ENCODE measurements around the gene TICAM2.

TICAM2 gene

DNA sequence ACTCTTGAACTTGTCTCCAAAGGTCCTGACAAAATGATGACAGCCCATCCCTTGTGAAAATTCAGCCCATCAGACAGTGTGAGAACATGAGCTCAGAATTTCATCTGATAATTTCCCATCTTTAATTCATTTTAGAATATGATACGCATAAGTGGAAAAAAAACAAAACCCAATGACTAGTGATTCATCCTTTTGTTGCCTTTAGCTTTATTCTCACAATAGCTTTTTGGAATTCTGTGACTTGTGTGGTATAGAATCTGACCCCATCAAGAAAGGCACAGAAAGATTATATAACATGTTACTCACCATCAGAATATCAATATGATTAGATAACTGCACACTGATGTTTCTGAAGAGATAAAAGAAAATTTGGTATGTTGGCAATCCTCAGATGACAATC lies 39.7 kb upstream of the TICAM2 start:
- TF ChIP-seq SIN3A (IDR thresholded peaks at IDR 0.05; ENCODE audit: borderline replicate concordance, insufficient read depth, low read length): no peak
- TF ChIP-seq REST (IDR thresholded peaks at IDR 0.05; ENCODE audit: insufficient read depth in 1 of 2, low read depth in 2 of 2, low read length in 2 of 2): no peak
- TF ChIP-seq POLR2AphosphoS5 (IDR thresholded peaks at IDR 0.05; ENCODE audit: low read depth, low read length): no peak
- TF ChIP-seq TAF1 (IDR thresholded peaks at IDR 0.05; ENCODE audit: borderline replicate concordance, insufficient read depth, low read length): no peak
- TF ChIP-seq FOXP2 (optimal IDR thresholded peaks at IDR 0.05; ENCODE audit: borderline replicate concordance, extremely low read depth, extremely low read length, insufficient read depth): no peak

DNA sequence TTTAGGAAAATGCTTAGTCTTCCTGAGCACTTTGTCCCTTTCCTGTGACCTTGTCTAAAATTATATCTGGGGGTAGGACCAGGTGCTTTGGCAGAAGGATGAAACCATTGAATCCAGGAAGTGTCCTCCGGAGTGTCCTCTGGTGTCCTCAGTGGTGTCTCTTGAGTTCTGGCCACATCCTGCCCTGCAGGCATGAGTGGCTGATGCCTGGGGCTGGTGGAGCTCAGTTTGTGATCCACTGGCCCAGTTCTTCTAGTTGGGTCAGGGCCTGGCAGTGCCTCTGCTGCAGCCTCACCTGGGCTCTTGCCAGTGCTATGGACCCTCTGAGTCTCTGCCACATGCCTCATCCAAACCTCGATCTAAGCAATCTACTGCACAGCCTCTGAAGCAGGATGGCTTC lies 38.0 kb upstream of the TICAM2 start:
- TF ChIP-seq REST (IDR thresholded peaks at IDR 0.05; ENCODE audit: insufficient read depth in 1 of 2, low read depth in 2 of 2, low read length in 2 of 2): no peak
- no peak for TF ChIP-seq POLR2AphosphoS5 (IDR thresholded peaks at IDR 0.05; ENCODE audit: low read depth, low read length)
- no peak for TF ChIP-seq FOXP2 (optimal IDR thresholded peaks at IDR 0.05; ENCODE audit: borderline replicate concordance, extremely low read depth, extremely low read length, insufficient read depth)
- no peak for TF ChIP-seq SIN3A (IDR thresholded peaks at IDR 0.05; ENCODE audit: borderline replicate concordance, insufficient read depth, low read length)
- no peak for TF ChIP-seq TAF1 (IDR thresholded peaks at IDR 0.05; ENCODE audit: borderline replicate concordance, insufficient read depth, low read length)

DNA sequence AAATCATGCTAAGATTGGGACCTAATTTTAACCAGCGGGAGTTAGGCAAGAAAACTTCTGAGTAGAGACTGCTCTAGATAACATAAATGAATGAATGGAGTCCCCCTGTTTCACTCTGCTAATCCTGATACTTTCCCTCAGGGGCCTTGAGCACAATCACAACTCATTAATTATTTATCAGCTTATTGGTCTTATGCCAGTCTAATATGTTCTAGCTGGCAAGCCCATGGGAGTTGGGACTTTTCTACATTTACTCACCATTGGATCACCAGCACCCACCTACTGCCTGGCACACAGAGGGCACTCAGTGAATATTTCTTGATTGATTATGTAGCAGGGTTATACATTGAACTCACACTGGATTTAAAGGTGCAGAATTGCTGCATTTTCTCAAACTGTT lies 37.1 kb upstream of the TICAM2 start:
- TF ChIP-seq TAF1 (IDR thresholded peaks at IDR 0.05; ENCODE audit: borderline replicate concordance, insufficient read depth, low read length) (no peak), POLR2AphosphoS5 (IDR thresholded peaks at IDR 0.05; ENCODE audit: low read depth, low read length) (no peak), SIN3A (IDR thresholded peaks at IDR 0.05; ENCODE audit: borderline replicate concordance, insufficient read depth, low read length) (no peak), REST (IDR thresholded peaks at IDR 0.05; ENCODE audit: insufficient read depth in 1 of 2, low read depth in 2 of 2, low read length in 2 of 2) (no peak), FOXP2 (optimal IDR thresholded peaks at IDR 0.05; ENCODE audit: borderline replicate concordance, extremely low read depth, extremely low read length, insufficient read depth) (no peak)

GRCh38 chr5:115637507-115637906 lies 35.2 kb upstream of the TICAM2 start:
- TF ChIP-seq TAF1 (IDR thresholded peaks at IDR 0.05; ENCODE audit: borderline replicate concordance, insufficient read depth, low read length): no peak
- TF ChIP-seq SIN3A (IDR thresholded peaks at IDR 0.05; ENCODE audit: borderline replicate concordance, insufficient read depth, low read length): no peak

GRCh38 chr5:115636008-115636407 lies 33.7 kb upstream of the TICAM2 start:
- no peak for TF ChIP-seq TAF1 (IDR thresholded peaks at IDR 0.05; ENCODE audit: borderline replicate concordance, insufficient read depth, low read length)
- no peak for TF ChIP-seq POLR2AphosphoS5 (IDR thresholded peaks at IDR 0.05; ENCODE audit: low read depth, low read length)
- TF ChIP-seq SIN3A (IDR thresholded peaks at IDR 0.05; ENCODE audit: borderline replicate concordance, insufficient read depth, low read length): no peak
- TF ChIP-seq FOXP2 (optimal IDR thresholded peaks at IDR 0.05; ENCODE audit: borderline replicate concordance, extremely low read depth, extremely low read length, insufficient read depth): no peak
- no peak for TF ChIP-seq REST (IDR thresholded peaks at IDR 0.05; ENCODE audit: insufficient read depth in 1 of 2, low read depth in 2 of 2, low read length in 2 of 2)
